Cardiac muscle cell (in vitro differentiated cells and primary cell): Measurements from ENCODE around the gene SKIL. TPM values are rescaled to one million over a fixed set of nuclear protein-coding genes. Genes with fewer than 3 reads are reported as not detected.
"Not testable (repeated sequence)": the region's sequence is repeated elsewhere in the genome, so short reads cannot be mapped to it uniquely, and the experiment has no call there.

ENCODE experiments used
- DNase-seq, 2 donors: peaks; one replicate each; pipeline versions ENCODE4 v3.0.0 to v3.0.0-alpha.2; 2010 to 2017; ENCODE audit warnings: low read depth in 1 of 2, low spot score in 1 of 2
- H3K27ac ChIP-seq: fragments of 200-600 bp; sonication (generic); 2 replicates; pipeline ENCODE4 v1.5.1; 2016
- H3K27me3 ChIP-seq: fragments of 200-600 bp; sonication (generic); 2 replicates; pipeline ENCODE4 v1.6.0; 2016; ENCODE audit warnings: control low read depth
- H3K36me3 ChIP-seq: fragments of 200-600 bp; sonication (generic); 2 replicates; pipeline ENCODE4 v1.5.1; 2016; ENCODE audit warnings: control low read depth
- H3K4me1 ChIP-seq: fragments of 200-600 bp; sonication (generic); 2 replicates; pipeline ENCODE4 v1.8.1; 2017; ENCODE audit warnings: low read depth, mild to moderate bottlenecking, mixed run types
- H3K4me3 ChIP-seq: fragments of 200-600 bp; sonication (generic); 2 replicates; pipeline ENCODE4 v1.5.1; 2016; ENCODE audit warnings: mild to moderate bottlenecking
- H3K9me3 ChIP-seq: fragments of 200-600 bp; sonication (generic); 2 replicates; pipeline ENCODE4 v1.5.1; 2017; ENCODE audit warnings: low read depth, mild to moderate bottlenecking, control low read depth
- polyA plus RNA-seq: library from polyadenylated mRNA; unstranded; fragments of >200 nt; fragmentation: Nextera tagmentation; extraction: Ambion mirVana; gene quantifications from 2 replicates; pipeline ENCODE4 v1.2.1, GENCODE V29; 2016
- total RNA-seq: library from RNA; depleted of rRNA; stranded (reverse); fragments of >200 nt; gene quantifications from 2 replicates; pipeline ENCODE4 v1.2.3, GENCODE V29; 2016
- TF ChIP-seq, protein P1 (sequence below): IDR thresholded peaks from 2 replicates; pipeline ENCODE4 v1.5.1; 2012; ENCODE audit warnings: low read depth, mild to moderate bottlenecking, low read length

SKIL gene
- total and polyA plus RNA-seq, 2 experiments from 2014 or later: 11.9 to 42.8 TPM

DNA sequence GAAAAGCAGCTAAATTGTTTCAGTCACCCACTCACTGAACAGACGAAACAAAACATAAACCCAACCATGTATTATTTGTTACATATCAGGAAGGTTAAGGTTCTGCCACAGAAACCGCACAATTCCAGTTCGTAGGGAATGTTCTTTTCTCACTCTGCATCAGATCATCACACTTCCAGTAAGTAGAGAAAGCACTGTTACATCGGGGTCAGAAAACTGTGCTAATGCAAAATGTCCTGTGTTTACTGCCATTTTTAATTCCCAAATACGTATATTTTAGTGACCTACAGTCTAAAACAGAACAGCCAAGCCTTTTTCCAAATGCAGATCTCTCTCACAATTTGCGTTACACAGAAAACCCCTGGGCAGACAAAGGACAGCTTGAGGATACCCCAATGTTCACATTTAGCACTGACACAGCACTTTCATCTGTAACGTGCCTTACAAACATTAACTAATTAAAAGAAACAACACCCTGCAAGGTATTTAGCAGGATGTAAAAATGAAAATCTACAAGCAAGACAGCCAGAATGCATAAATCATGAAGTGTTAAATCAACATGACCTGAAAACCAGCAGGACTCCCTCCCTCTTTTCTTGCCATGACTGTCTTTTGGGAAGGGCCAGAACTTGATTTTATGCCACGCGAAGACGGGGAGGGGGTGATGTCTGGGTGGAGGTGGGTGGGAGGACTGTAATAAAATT lies 34.8 kb upstream of the SKIL start:
- no peak overlapping the region for H3K4me3 ChIP-seq
- H3K27me3 ChIP-seq: no peaks in the 10 kb centered on the region
- H3K4me1 ChIP-seq: peaks cover 13% of the 10 kb centered on the region
- H3K9me3 ChIP-seq: no peaks in the 10 kb centered on the region
- no peaks in the 10 kb centered on the region for H3K36me3 ChIP-seq
- peak in 1 of 2 donors; percentile 22 for DNase-seq
- TF ChIP-seq, protein P1, sequence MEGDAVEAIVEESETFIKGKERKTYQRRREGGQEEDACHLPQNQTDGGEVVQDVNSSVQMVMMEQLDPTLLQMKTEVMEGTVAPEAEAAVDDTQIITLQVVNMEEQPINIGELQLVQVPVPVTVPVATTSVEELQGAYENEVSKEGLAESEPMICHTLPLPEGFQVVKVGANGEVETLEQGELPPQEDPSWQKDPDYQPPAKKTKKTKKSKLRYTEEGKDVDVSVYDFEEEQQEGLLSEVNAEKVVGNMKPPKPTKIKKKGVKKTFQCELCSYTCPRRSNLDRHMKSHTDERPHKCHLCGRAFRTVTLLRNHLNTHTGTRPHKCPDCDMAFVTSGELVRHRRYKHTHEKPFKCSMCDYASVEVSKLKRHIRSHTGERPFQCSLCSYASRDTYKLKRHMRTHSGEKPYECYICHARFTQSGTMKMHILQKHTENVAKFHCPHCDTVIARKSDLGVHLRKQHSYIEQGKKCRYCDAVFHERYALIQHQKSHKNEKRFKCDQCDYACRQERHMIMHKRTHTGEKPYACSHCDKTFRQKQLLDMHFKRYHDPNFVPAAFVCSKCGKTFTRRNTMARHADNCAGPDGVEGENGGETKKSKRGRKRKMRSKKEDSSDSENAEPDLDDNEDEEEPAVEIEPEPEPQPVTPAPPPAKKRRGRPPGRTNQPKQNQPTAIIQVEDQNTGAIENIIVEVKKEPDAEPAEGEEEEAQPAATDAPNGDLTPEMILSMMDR: no peak
- H3K27ac ChIP-seq: no peak overlapping the region

- peaks cover 10% of the 10 kb centered on the region for H3K4me1 ChIP-seq
- DNase-seq: no peak
- no peaks in the 10 kb centered on the region for H3K27me3 ChIP-seq
- H3K4me3 ChIP-seq: no peak overlapping the region
- TF ChIP-seq, protein P1: no peak
- H3K27ac ChIP-seq: no peak overlapping the region
- H3K9me3 ChIP-seq: no peaks in the 10 kb centered on the region
- no peaks in the 10 kb centered on the region for H3K36me3 ChIP-seq
These were observed 34.2 kb upstream of the SKIL start for GRCh38 chr3:170323331-170323730.

DNA sequence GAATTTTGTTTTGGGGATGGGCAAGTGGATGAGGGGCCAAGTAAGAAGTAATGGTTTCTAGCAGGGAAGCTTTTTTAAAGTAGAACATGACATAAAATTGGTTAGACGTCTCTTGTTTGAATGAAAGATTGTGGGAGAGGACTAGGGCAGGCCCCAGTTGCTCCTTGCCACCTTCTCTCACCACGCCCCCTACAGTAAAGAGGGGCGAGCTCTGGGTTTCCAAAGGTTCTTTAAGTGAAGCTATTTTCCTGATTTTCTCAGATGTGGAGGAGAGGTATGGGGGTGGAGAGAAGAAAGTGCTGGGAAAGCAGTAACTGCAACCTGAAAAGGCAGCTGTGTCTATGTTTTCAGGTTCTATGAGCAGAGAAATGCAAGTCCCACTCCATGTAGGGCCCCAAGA lies 32.6 kb upstream of the SKIL start:
- no peak for DNase-seq
- Histone ChIP-seq H3K27me3 (no peaks in the 10 kb centered on the region), H3K9me3 (no peaks in the 10 kb centered on the region), H3K27ac (no peak overlapping the region), H3K4me1 (peaks cover 10% of the 10 kb centered on the region), H3K4me3 (no peak overlapping the region), H3K36me3 (no peaks in the 10 kb centered on the region)
- TF ChIP-seq, protein P1: no peak

GRCh38 chr3:170327040-170327808 lies 30.3 kb upstream of the SKIL start:
- Histone ChIP-seq H3K27me3 (no peaks in the 10 kb centered on the region), H3K4me1 (no peaks in the 10 kb centered on the region), H3K36me3 (no peaks in the 10 kb centered on the region), H3K27ac (no peak overlapping the region), H3K4me3 (no peak overlapping the region), H3K9me3 (no peaks in the 10 kb centered on the region)
- TF ChIP-seq, protein P1: no peak
- no peak for DNase-seq

GRCh38 chr3:170327868-170328548 lies 29.5 kb upstream of the SKIL start:
- not testable (repeated sequence) for H3K27me3 ChIP-seq, H3K4me1 ChIP-seq, H3K9me3 ChIP-seq, H3K27ac ChIP-seq, H3K4me3 ChIP-seq, H3K36me3 ChIP-seq, DNase-seq
